Measurements from ENCODE around the gene CD34. TPM values are rescaled to one million over a fixed set of nuclear protein-coding genes. Genes with fewer than 3 reads are reported as not detected.

CD34 gene
- total RNA-seq, 2 experiments from 2014 or later = 0.05 TPM; not detected in 1

DNA sequence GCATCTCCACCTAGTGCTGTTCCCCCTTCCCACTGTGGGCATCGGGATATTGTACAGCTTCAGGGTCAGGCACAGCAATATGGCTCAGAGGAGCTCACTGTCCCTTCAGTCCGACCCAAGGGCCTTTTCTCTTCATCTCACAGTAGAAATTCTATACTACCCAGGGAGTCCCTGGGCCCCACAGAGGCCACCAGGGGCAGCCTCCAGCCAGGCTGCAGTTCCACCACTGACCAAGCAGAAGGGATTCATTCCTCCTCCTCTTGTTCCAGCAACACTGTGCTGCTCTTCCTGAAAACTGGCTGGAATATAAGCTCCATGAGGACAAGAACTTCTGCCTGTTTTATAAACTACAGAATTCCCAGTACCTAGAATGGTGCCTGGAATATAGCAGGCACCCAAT is 70.5 kb downstream of the CD34 start:
- Mint-ChIP-seq H3K4me3 (no peak overlapping the region), H3K4me1 (peaks cover 32% of the 10 kb centered on the region), H3K9me3 (no peaks in the 10 kb centered on the region), H3K27me3 (no peaks in the 10 kb centered on the region), H3K36me3 (ENCODE audit: low read depth) (peaks cover 41% of the 10 kb centered on the region), H3K27ac (no peak overlapping the region)
- CTCF ChIA-PET = interaction anchor here (1.1 to 4.6 kb wide), 8 partner anchors 8 to 45 kb away, joined by 3 to 24 read pairs (median 4); no protein-coding TSS in a partner anchor
- POLR2A ChIA-PET = no interaction called here
- DNase-seq = no peak

DNA sequence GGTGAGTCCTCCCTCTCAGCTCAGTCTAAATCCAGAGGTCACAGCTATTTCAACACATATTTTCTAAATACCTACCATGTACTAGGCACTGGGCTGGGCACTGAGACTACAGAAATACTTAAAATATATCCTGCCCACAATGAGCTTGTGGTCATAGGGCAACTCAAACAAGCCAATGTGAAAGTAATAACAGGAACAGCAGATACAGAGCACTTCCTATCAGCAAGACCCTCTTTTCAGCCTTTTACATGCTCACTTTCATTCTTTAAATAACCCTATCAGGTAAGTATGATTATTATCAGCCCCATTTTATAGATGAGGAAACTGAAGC is 71.9 kb downstream of the CD34 start:
- no peak overlapping the region for H3K4me3 Mint-ChIP-seq
- POLR2A ChIA-PET = no interaction called here

DNA sequence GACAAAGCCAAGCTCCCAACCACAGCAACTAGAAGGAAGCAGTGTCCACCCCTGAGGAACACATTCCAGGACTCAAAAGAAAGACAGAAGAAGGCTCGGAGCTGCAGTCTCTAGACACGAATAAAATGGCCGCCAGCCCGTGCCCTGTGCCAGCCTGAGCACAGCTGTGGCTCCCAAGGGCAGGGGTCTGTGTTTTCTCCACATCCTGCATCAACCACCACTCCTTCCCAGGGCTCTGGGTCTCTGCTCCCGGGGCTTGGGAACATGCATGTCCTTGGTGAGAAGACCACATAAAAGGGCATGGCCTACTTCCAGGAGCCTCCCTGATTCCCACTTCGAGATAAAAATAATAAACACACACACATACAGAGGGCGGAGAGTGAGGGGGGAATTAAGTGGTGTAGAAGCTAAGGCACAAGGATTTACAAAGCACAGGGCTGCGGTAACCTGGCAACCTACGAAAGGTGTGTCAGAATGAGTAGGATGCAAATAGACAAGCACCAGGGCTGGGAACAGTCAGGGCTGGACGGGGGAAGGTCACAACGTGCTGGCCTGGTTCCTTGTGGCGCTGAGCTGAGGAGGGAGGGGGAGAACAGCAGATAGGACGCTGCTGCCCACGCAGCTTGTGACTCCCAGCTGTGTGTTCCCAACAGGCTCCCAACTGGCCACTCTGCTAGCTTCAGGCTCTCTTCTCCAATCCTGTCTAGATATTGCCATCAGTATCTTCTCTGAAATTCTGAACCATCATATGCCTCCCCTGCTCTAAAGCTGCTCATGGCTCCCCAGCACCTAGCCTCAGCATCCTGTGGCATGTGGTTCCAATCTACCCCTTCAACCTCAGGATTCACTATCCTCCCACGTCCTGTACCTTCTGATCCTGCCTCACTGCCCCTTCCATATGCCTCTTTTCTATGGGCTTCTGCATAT is 72.5 kb downstream of the CD34 start:
- ChIA-PET POLR2A (no interaction called here), CTCF (interaction anchor here (0.7 to 4.6 kb wide), 7 partner anchors 9 to 136 kb away, joined by 3 to 24 read pairs (median 6); no protein-coding TSS in a partner anchor)
- no peaks in the 10 kb centered on the region for H3K9me3 Mint-ChIP-seq
- H3K27ac Mint-ChIP-seq = peak overlapping the region; percentile 27
- DNase-seq = no peak
- peaks cover 44% of the 10 kb centered on the region for H3K4me1 Mint-ChIP-seq
- H3K4me3 Mint-ChIP-seq = no peak overlapping the region
- no peaks in the 10 kb centered on the region for H3K27me3 Mint-ChIP-seq
- H3K36me3 Mint-ChIP-seq (ENCODE audit: low read depth) = peaks cover 36% of the 10 kb centered on the region

More for the DNA sequence above, 71.9 kb downstream of the CD34 start:
- Mint-ChIP-seq H3K27ac (peak overlapping the region; percentile 27), H3K9me3 (no peaks in the 10 kb centered on the region), H3K4me1 (peaks cover 38% of the 10 kb centered on the region), H3K36me3 (ENCODE audit: low read depth) (peaks cover 40% of the 10 kb centered on the region), H3K27me3 (no peaks in the 10 kb centered on the region)
- CTCF ChIA-PET = interaction anchor here (1.2 to 4.6 kb wide), 6 partner anchors 10 to 46 kb away, joined by 3 to 24 read pairs (median 6); no protein-coding TSS in a partner anchor
- DNase-seq = no peak

DNA sequence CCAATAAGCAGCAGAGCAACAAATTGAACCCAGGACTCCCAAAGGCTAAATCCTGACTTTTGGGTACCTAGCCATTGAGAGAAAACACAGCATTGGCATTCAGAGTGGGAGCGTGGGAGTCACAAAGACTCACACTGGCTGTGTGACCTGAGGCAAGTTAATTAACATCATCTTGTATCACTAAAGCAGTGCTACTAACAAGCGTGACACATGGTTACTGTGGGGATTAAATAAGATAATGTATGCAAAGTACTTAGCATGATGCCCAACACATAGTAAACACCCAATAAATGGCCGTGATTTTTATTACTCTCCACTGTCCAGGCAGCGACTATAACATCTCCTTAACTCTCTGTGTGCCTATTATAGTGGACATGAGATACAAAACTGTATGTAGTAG is 73.3 kb downstream of the CD34 start:
- CTCF ChIA-PET = interaction anchor here (0.7 to 2.4 kb wide), 4 partner anchors 8 to 135 kb away, joined by 3 to 7 read pairs (median 4); no protein-coding TSS in a partner anchor
- Mint-ChIP-seq H3K27ac (no peak overlapping the region), H3K4me1 (peaks cover 50% of the 10 kb centered on the region), H3K36me3 (ENCODE audit: low read depth) (peaks cover 35% of the 10 kb centered on the region), H3K9me3 (no peaks in the 10 kb centered on the region), H3K27me3 (no peaks in the 10 kb centered on the region), H3K4me3 (no peak overlapping the region)
- POLR2A ChIA-PET = no interaction called here
- no peak for DNase-seq

DNA sequence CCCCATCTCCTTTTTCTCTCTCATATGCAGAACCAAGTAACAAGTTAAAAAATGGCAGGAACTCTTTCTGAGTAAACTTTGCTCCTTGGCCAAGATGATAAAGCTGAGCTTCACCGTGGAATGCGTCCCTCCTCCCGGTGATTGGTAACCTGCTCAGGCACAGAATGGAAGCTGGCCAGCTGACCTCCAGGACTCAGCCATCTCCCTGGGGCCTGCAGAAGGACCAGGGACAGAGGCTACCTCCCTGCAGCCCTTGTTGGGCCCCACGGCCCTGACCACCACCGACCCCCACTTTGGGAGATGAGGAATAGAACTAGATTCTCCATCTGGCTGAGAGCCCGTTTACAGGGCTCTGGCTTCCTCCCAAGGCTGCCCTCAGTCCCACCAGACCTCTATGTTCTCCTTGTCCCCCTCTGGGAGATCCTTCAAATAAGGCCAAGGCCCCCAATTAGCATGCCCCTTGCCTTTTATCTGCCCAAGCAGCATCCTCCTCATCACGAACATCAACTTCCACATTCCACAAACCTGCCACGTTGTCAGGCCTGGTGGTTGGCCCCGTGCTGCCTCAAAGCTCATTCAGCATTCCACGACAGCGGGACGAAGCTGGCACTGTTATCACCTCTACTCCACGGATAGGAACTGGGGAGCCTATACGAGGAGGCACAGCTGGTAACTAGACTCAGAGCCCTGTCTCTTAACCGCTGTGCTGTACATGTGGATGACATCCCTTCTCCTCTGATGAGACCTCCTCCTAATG is 74.2 kb downstream of the CD34 start:
- no peaks in the 10 kb centered on the region for H3K27me3 Mint-ChIP-seq
- peaks cover 35% of the 10 kb centered on the region for H3K36me3 Mint-ChIP-seq (ENCODE audit: low read depth)
- H3K4me1 Mint-ChIP-seq = peaks cover 59% of the 10 kb centered on the region
- POLR2A ChIA-PET = no interaction called here
- DNase-seq = no peak
- H3K4me3 Mint-ChIP-seq = no peak overlapping the region
- no peak overlapping the region for H3K27ac Mint-ChIP-seq
- CTCF ChIA-PET = interaction anchor here (1.2 to 1.9 kb wide), 3 partner anchors 16 to 39 kb away, joined by 3 to 5 read pairs (median 4); no protein-coding TSS in a partner anchor
- no peaks in the 10 kb centered on the region for H3K9me3 Mint-ChIP-seq

DNA sequence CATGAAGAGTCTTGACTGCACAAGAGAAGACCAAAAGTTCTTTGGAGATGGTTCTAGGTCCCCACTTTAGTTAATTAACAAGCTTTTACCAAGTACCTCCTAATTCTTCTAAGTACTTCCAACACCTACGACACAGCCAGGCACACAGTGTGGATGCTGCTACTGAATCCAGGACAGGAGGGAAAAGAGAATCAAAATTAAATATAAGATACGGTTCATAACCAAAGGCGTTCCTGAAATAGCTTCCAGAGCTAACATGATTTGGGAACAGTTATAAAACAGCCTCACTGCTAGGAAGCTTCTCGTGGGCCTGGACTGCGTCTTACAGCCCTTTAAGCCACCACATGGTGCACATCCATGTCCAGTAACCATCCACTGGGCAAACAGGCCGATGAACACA is 75.0 kb downstream of the CD34 start:
- Mint-ChIP-seq H3K36me3 (ENCODE audit: low read depth) (peaks cover 35% of the 10 kb centered on the region), H3K4me3 (no peak overlapping the region), H3K27me3 (no peaks in the 10 kb centered on the region), H3K4me1 (peaks cover 67% of the 10 kb centered on the region), H3K27ac (no peak overlapping the region), H3K9me3 (no peaks in the 10 kb centered on the region)
- ChIA-PET CTCF (interaction anchor here (0.9 to 1.9 kb wide), 3 partner anchors 12 to 38 kb away, joined by 3 to 5 read pairs (median 4); no protein-coding TSS in a partner anchor), POLR2A (no interaction called here)
- no peak for DNase-seq

DNA sequence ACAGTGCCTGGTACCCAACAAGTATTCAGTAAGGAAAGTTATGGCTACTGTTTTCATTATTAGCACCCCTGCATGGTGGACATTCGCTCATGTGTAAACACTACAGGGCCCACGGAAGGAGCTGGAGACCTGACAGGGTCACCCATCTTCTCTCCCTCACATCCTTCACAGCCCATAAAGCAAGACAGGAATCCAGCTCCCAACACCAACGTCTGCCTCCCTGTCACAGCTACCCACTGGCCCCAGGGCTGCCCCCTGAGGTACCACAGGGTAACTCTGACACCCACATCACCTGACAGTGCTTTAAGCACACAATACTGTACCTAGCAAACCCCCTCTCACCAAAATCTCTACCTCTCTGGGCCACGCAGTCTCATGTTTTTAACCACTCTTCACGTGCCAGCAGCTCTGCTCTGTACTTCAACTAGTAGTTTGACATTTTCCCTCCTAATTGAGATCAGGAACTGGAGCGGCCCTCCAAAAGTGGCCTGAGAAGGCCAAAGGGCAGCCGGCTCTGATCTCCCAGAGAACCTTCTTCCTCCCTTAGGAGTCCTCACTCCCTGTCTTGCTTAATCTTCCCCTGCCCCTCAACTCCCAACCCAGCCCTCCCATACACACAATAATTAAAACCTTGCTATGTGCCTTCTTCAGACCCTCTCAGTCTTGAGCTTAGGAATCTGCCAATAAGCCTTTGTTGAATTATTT is 76.8 kb downstream of the CD34 start:
- CTCF ChIA-PET = interaction anchor here (0.8 to 3.1 kb wide), 6 partner anchors 8 to 129 kb away, joined by 3 to 16 read pairs (median 4); no protein-coding TSS in a partner anchor
- H3K36me3 Mint-ChIP-seq (ENCODE audit: low read depth) = peaks cover 28% of the 10 kb centered on the region
- H3K9me3 Mint-ChIP-seq = no peaks in the 10 kb centered on the region
- POLR2A ChIA-PET = interaction anchor here (0.5 kb wide), 1 partner anchor 28 kb away, joined by 3 read pairs; no protein-coding TSS in a partner anchor
- DNase-seq = no peak
- H3K4me3 Mint-ChIP-seq = no peak overlapping the region
- H3K27ac Mint-ChIP-seq = peak overlapping the region; percentile 28
- peaks cover 77% of the 10 kb centered on the region for H3K4me1 Mint-ChIP-seq
- H3K27me3 Mint-ChIP-seq = no peaks in the 10 kb centered on the region

DNA sequence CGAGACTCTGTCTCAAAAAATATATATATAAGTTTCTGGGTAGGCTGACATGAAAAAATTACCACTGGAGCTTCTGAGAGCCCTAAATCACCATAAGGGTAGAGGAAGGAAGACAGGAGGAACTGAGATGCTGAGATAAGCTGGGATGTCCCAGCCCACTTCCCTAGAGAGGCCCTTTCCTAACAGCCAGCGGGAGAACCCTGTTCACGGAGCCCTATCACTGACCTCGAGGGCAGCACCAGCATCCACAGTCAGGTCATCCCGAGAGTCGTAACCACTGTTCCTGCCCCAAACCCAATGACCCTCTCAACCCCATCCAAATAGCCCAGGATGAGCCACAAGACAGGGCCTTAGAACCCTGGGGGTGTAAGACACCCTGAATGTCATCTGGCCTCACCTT is 77.5 kb downstream of the CD34 start:
- DNase-seq = no peak
- POLR2A ChIA-PET = interaction anchor here (0.5 to 1.1 kb wide), 2 partner anchors 29 kb away, joined by 3 read pairs; no protein-coding TSS in a partner anchor
- peaks cover 24% of the 10 kb centered on the region for H3K36me3 Mint-ChIP-seq (ENCODE audit: low read depth)
- H3K27ac Mint-ChIP-seq = no peak overlapping the region
- peaks cover 77% of the 10 kb centered on the region for H3K4me1 Mint-ChIP-seq
- no peaks in the 10 kb centered on the region for H3K27me3 Mint-ChIP-seq
- H3K4me3 Mint-ChIP-seq = no peak overlapping the region
- CTCF ChIA-PET = interaction anchor here (0.9 to 3.1 kb wide), 6 partner anchors 9 to 35 kb away, joined by 3 to 16 read pairs (median 6); no protein-coding TSS in a partner anchor
- no peaks in the 10 kb centered on the region for H3K9me3 Mint-ChIP-seq

DNA sequence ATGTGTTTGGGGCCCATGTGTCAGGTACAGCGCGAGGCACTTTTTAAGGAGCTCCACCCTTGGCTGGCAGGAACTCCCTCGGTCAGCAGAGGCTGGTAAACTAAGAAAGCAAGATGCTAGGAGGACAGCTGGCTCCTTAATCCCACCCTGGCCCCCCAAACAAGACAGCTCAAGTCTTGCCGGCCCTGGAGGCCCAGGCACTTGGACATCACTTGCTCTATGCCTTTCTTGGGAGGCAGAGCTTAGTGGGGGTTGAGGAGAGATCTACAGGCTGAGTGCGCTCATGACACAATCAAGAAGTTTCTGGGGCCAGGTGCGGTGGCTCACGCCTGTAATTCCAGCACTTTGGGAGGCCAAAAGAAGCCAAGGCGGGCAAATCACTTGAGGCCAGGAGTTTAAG is 78.1 kb downstream of the CD34 start:
- H3K4me1 Mint-ChIP-seq = peaks cover 79% of the 10 kb centered on the region
- no peaks in the 10 kb centered on the region for H3K27me3 Mint-ChIP-seq
- POLR2A ChIA-PET = interaction anchor here (1.1 kb wide), 1 partner anchor 29 kb away, joined by 3 read pairs; no protein-coding TSS in a partner anchor
- DNase-seq = no peak
- no peak overlapping the region for H3K4me3 Mint-ChIP-seq
- H3K27ac Mint-ChIP-seq = peak overlapping the region; percentile 80
- no peaks in the 10 kb centered on the region for H3K9me3 Mint-ChIP-seq
- H3K36me3 Mint-ChIP-seq (ENCODE audit: low read depth) = peaks cover 24% of the 10 kb centered on the region
- CTCF ChIA-PET = interaction anchor here (0.9 to 3.1 kb wide), 9 partner anchors 8 to 53 kb away, joined by 3 to 16 read pairs (median 5); no protein-coding TSS in a partner anchor

DNA sequence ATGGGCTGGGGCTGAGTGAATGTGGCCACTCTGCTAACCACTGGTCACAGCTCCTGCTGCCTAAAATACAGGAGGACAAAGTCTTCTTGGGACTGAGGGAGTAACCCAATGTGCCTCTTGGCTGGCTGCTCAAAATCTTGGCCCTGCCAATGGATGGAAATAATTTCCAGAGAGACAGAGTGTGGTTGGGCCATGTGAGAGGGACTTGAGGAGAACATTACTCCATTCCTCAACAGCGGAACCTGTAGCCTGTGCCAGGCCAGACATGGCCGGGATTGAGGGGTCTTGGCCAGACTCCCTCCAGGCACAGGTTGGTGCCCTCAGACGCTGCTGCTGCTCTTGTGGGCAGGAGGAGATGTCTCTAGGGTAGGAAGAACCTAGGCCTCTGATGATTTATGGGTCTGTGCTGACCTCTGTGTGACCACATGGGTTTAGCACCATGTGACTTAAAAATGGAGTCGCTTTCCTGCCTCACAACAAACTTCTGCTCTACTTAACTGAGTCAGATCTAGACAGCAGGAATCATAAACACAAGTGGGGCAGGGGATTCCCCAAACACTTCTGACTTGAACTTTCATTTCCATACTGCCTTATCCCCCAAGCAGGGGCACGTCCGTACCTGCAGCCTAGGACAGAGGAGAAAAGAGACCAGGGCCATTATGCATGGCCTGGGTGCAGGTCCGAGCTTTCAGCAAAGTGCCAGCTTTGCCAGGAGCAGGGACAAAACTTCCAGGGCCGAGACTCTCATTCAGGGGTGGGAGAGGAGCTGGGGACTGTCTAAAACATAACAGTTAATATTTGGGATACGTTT is 79.2 kb downstream of the CD34 start:
- peaks cover 15% of the 10 kb centered on the region for H3K36me3 Mint-ChIP-seq (ENCODE audit: low read depth)
- DNase-seq = peak; percentile 58
- ChIA-PET CTCF (interaction anchor here (0.5 to 3.8 kb wide), 10 partner anchors 9 to 54 kb away, joined by 3 to 24 read pairs (median 4); no protein-coding TSS in a partner anchor), POLR2A (no interaction called here)
- peaks cover 86% of the 10 kb centered on the region for H3K4me1 Mint-ChIP-seq
- peak overlapping the region; percentile 58 for H3K4me3 Mint-ChIP-seq
- peak overlapping the region; percentile 80 for H3K27ac Mint-ChIP-seq
- H3K9me3 Mint-ChIP-seq = no peaks in the 10 kb centered on the region
- H3K27me3 Mint-ChIP-seq = no peaks in the 10 kb centered on the region

Data from activated CD4-positive, alpha-beta T cell treated with anti-CD3 and anti-CD28 coated beads, Interleukin-2, amount 10 ng/mL, durations not matched to agents 7 days and 5 days (primary cell).